ENCODE results near the gene PLXNA4. TPM values are rescaled to one million over a fixed set of nuclear protein-coding genes. Genes with fewer than 3 reads are reported as not detected.

PLXNA4 gene
- total and polyA plus RNA-seq, 2 experiments from 2014 or later, result 0.08 to 0.80 TPM

- Mint-ChIP-seq H3K4me3 (no peak overlapping the region), H3K27ac (no peak overlapping the region), H3K36me3 (ENCODE audit: low read depth) (no peaks in the 10 kb centered on the region), H3K4me1 (peaks cover 8% of the 10 kb centered on the region), H3K9me3 (no peaks in the 10 kb centered on the region), H3K27me3 (ENCODE audit: insufficient read depth, low read depth, poor library complexity) (peaks cover 3% of the 10 kb centered on the region)
- Histone ChIP-seq H3K4me2 (no peak overlapping the region), H3K79me2 (replicated peaks; ENCODE audit: insufficient read depth) (no peaks in the 10 kb centered on the region), H3K36me3 (ENCODE audit: insufficient read depth) (no peaks in the 10 kb centered on the region), H3F3A (replicated peaks; ENCODE audit: low read depth) (no peaks in the 10 kb centered on the region), H3K27ac (ENCODE audit: low read depth) (no peak overlapping the region), H3K4me1 (ENCODE audit: insufficient read depth) (no peaks in the 10 kb centered on the region), H3K9me2 (ENCODE audit: insufficient read depth) (0 out of 2 replicates have a peak, but pooled peaks cover 7% of the 10 kb centered on the region), H3K4me3 (no peak overlapping the region), H4K20me1 (replicated peaks; ENCODE audit: insufficient read depth) (no peaks in the 10 kb centered on the region), H2AFZ (no peak overlapping the region), H3K27me3 (ENCODE audit: insufficient read depth) (no peaks in the 10 kb centered on the region)
- TF ChIP-seq ETS1 (IDR thresholded peaks at IDR 0.05), result no peak
- peak; percentile 43 for TF ChIP-seq REST (IDR thresholded peaks at IDR 0.05; ENCODE audit: unreplicated experiment)
- no peak for TF ChIP-seq ZNF114 (CRISPR knock-in tag; IDR thresholded peaks at IDR 0.05)
- no peak for TF ChIP-seq EZH2 (IDR thresholded peaks at IDR 0.05; ENCODE audit: low read depth, unreplicated experiment)
- peak; percentile 72 to 75 for TF ChIP-seq CTCF (conservative IDR thresholded peaks at IDR 0.05; ENCODE audit: low read depth in 2 of 2)
- no peak for TF ChIP-seq JUNB (IDR thresholded peaks at IDR 0.05; ENCODE audit: unreplicated experiment)
- peak; percentile 46; the same call in 1 of the 2 replicates for TF ChIP-seq ZNF462 (CRISPR knock-in tag; IDR thresholded peaks at IDR 0.05)
- ATAC-seq (peak; percentile 97), DNase-seq (ENCODE audit: low spot score) (peak; percentile 83)
Measured at GRCh38 chr7:132518102-132518838, 58.0 kb downstream of the PLXNA4 start.

Measured in GM23338 (cell line).